Ishikawa (cell line): ENCODE data around the gene CHD9.

ENCODE experiments used
- CREB1 ChIP-seq: IDR thresholded peaks from 2 replicates; pipeline ENCODE4 v1.6.1; 2012; ENCODE audit warnings: low read depth
- EGR1 ChIP-seq: IDR thresholded peaks from 2 replicates; pipeline ENCODE4 v1.6.1; 2012
- EP300 ChIP-seq: IDR thresholded peaks from 2 replicates; pipeline ENCODE4 v1.6.1; 2012; ENCODE audit warnings: borderline replicate concordance
- FOXM1 ChIP-seq: IDR thresholded peaks from 2 replicates; pipeline ENCODE4 v1.6.1; 2012; ENCODE audit warnings: low read depth, borderline replicate concordance
- MAX ChIP-seq: IDR thresholded peaks from 2 replicates; pipeline ENCODE4 v1.6.1; 2012
- NFIC ChIP-seq: IDR thresholded peaks from 2 replicates; pipeline ENCODE4 v1.6.1; 2012
- TEAD4 ChIP-seq: IDR thresholded peaks from 2 replicates; pipeline ENCODE4 v1.6.1; 2012
- YY1 ChIP-seq: IDR thresholded peaks from 2 replicates; pipeline ENCODE4 v1.6.1; 2012; ENCODE audit warnings: low read depth

DNA sequence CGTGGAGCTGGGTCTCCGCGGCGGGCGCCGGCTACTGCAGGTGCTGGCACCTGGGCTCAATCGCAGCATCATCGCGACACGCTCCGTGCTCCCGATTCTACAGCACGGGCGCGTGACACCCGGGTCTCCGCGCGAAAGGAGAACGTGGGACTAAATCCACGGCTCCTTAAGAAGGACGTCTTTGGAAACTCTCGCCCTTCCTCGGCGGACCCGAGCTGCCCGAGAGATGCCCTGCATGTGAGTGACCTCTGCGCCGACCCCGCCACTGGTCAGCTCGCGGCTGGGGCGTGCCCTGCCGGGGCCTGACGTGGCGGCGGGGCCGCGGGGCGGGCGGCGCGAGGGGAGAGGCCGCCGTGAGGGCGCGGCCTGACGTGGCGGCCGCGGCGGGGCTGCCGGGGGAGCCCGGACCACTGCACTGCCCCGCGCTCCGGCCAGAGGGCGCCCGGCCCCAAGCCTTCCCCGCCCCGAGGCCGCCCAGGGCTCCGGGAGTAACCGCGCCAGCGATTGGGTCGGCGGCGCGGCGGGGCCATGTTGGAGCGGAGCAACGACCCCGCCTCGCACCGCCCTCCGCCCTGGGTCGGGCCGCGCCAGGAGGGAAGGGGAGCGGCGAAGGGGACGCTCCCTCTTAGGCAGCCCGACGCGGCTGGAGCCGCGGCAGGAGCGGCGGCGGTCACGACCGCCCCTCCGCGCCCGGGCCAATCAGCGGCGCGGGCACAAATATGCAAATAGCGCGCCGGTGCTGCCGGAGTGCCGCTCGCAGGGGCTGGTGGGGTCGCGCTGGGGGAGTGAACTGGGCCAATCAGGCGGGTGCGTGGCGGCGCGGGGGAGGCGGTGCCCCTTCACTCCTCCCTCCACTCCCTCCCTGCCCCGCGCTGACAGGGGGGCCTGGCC lies 75.6 kb downstream of the CHD9 start:
- peak; percentile 22; the same call in 1 of the 2 replicates for TF ChIP-seq MAX
- TF ChIP-seq CREB1, result no peak
- peak; percentile 21; the same call in 1 of the 2 replicates for TF ChIP-seq TEAD4
- TF ChIP-seq FOXM1, result no peak
- TF ChIP-seq EGR1, result no peak
- TF ChIP-seq EP300, result no peak; the same call in 1 of the 2 replicates
- TF ChIP-seq YY1, result 0 out of 2 replicates have a peak, but pooled peaks have one; percentile 67
- no peak for TF ChIP-seq NFIC
